CD4-positive, alpha-beta T cell treated with Interleukin-15 for 4 hours (primary cell): ENCODE measurements around the gene ADAM30.
A peak's percentile ranks its signal among the peaks of the same experiment; 100 is the strongest.
"Not testable (repeated sequence)": the region's sequence is repeated elsewhere in the genome, so short reads cannot be mapped to it uniquely, and the experiment has no call there.

Experiments
- DNase-seq: peaks from one replicate; pipeline ENCODE4 v3.0.0-alpha.2; 2020; ENCODE audit warnings: low spot score

The ADAM30 gene

GRCh38 chr1:119873135-119874015 lies 22.9 kb downstream of the ADAM30 start:
- DNase-seq = no peak

GRCh38 chr1:119871881-119872280 lies 24.4 kb downstream of the ADAM30 start:
- no peak for DNase-seq

DNA sequence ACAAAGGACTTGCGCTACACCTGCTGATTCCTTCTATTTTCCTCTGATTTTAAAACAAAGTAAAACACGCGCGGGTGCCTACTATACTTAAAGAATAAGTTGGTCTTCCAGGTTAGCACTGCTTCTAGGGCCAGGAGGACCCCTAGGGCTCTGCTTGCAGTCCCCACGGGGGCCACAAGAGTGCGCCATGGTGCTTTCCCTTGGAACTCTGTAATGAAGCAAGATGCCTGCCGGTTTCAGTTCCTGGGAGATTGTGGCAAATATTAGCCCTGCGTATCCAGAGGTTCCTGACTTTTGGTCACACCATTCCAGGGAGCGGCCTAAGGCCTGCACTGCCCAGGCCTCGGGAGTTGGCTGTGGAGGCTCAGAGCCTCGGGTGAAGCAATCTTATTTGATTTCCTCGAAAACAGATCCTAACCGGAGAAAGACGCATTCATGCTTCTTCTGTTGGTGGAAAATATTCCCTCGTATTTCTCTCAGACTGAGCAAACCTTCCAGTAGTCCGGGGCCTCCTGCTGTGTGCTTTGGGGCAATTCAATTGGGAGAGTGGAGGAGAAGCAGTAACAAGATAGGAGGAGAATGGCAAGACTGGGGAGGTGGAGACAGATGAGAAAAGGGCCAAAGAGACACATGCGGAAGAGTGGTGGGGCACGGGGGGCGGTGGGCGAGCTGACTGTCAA lies 25.3 kb downstream of the ADAM30 start:
- peak; percentile 32 for DNase-seq

- DNase-seq = no peak
Measured at GRCh38 chr1:119869995-119870394, 26.3 kb downstream of the ADAM30 start.

GRCh38 chr1:119868176-119868575 lies 28.1 kb downstream of the ADAM30 start:
- no peak for DNase-seq

DNA sequence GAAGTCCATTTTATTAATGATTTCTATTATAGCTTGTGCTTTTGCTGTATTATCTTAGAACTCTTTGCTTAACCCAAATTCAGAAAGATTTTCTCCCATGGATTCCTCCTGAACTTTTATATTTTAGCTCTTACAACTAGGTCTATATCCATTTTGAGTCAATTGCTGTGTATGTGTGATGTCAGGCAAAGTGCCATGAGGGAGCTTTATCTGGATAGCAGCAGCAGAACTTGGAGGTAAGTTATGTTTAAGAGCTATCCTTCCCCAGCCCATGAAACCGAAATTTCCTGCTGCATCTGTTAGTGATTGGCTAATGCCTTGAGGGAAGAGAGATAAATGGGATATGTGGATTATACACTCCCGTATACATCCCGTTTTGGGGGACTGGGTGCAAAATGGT lies 29.9 kb downstream of the ADAM30 start:
- DNase-seq = no peak

GRCh38 chr1:119865627-119866026 lies 30.7 kb downstream of the ADAM30 start:
- DNase-seq = no peak

DNA sequence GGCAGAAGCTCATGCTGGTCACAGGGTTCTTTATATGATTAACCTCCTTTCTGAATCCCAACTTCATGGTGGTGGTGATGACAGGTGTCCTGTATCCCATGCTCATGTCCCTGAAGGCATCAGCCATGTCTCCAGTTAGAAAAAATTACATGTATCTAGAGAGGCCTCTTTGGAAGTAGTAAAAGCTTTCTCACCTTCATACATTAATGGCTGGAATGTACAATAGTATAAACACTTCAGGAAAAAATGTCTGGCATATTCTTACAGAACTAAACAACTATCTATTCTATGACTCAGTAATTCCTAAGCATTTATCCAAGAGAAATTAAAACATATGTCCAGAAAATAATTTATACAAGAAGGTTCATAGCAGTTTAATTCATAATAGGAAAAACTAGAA lies 34.0 kb downstream of the ADAM30 start:
- no peak for DNase-seq

DNA sequence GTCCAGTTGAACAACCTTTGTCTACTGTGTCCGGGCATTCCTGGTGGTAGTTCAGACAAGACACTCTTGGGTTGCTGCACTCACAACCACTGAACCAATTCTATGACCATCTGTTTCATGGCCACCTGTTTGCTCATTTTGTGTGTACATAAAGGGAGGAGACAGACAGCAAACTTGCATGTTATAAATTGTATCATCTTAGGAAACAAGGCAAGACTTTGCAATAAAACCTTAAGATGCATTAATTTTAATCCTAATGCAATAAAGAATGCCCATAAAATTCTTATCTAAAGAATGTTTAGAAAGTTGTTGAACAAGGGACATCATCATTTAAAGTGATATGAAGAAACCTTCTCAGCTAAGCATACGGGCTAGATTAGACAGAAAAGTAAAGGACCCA lies 34.8 kb downstream of the ADAM30 start:
- no peak for DNase-seq

DNA sequence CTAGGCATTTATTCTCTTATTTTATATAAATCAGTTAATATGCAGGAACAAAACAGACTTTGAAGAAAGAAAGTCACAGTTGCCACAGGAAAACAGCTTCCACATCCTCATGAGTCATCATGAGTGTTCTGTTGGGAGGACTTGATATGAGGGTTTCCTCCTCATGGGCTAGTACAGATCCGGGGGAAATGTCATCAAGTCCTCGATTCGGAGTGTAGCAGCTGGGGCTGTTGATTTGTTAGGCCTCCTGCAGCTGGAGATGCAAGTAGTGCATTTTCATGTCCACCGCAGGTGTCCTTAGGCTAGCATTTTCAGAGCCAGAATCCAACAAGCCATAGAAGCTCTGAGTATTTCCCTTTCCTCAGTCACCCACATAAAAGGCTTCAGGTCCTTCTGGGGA lies 36.7 kb downstream of the ADAM30 start:
- no peak for DNase-seq

DNA sequence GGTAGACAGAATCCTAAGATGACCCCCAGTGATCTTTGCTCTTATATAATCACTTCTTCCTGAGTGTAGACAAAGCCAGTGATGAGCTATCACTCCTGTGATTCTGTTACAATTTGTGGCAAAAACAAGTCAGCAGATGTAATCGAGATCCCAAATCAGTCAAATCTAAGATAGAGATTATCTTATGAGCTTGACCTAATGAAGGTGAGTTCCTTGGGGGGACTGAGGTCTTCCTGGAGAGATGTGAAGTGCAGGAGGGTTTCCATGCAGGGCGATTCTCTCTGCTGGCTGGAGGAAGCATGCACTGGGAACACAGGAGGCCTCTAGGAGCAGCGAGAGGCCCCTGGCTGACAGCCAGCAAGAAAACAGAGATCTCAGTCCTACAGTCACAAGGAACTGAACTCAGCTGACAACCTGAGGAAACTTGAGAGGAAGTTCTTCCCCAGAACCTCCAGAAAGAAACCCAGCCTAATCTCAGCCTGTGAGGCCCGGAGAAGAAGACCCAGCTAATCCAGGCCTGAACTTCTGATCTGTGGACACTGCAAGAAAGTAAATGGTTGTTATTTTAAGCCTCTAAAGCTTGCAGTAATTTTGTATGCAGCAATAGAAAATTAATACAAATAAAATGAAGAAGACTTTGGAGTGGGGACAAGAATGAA lies 37.6 kb downstream of the ADAM30 start:
- not testable (repeated sequence) for DNase-seq

DNA sequence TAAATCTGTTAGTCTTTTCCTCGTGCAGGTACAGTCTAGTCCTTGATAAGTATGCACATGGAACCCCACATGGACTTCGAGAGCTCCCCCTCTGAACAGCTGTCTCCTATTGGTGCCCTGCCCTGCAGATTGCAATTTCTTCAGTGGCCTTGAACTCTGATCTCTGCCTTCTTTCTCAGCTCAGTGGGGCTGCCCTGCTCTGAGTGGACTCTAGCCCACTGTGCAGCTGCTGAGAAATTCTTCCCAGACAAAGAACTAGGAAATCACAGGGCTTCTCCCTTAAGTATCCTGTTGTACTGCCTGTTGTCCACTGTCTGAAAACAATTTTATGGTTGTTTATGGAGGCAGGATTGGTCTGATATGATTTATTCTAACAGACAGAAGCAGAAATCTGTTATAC lies 38.2 kb downstream of the ADAM30 start:
- DNase-seq = no peak

GRCh38 chr1:119853155-119853554 lies 43.2 kb downstream of the ADAM30 start:
- no peak for DNase-seq

- DNase-seq = not testable (repeated sequence)
Measured at GRCh38 chr1:119844206-119844605, 52.1 kb downstream of the ADAM30 start.
